ENCODE data around the gene GNG12. TPM values are rescaled to one million over a fixed set of nuclear protein-coding genes. Genes with fewer than 3 reads are reported as not detected.

The GNG12 gene
- total RNA-seq, 1 experiment from 2014 or later, result 23.7 TPM

DNA sequence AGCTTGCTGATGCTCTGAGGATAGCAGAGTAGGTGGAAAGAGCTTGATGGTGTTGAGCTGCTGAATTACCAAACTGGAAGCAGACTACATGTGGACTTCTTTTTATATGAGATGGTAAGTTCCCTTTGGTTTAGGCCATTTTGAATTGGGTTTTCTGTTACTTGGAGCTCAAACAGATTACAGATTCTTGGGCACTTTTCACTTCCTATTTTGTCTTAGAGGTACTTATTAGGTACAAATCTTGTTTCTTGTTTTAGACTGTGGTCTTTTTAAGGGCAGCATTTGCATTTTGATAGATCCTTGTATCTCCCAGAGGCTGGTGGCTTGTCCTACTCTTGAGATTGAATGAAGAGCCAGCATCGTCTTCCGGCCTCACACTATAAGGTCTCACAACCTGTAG lies 78.1 kb downstream of the GNG12 start:
- no peak for TF ChIP-seq ZNF121 (CRISPR knock-in tag; IDR thresholded peaks at IDR 0.05)
- no peak for TF ChIP-seq NR3C1 (CRISPR knock-in tag; conservative IDR thresholded peaks at IDR 0.05; ENCODE audit: low read depth)
- TF ChIP-seq, protein P1, sequence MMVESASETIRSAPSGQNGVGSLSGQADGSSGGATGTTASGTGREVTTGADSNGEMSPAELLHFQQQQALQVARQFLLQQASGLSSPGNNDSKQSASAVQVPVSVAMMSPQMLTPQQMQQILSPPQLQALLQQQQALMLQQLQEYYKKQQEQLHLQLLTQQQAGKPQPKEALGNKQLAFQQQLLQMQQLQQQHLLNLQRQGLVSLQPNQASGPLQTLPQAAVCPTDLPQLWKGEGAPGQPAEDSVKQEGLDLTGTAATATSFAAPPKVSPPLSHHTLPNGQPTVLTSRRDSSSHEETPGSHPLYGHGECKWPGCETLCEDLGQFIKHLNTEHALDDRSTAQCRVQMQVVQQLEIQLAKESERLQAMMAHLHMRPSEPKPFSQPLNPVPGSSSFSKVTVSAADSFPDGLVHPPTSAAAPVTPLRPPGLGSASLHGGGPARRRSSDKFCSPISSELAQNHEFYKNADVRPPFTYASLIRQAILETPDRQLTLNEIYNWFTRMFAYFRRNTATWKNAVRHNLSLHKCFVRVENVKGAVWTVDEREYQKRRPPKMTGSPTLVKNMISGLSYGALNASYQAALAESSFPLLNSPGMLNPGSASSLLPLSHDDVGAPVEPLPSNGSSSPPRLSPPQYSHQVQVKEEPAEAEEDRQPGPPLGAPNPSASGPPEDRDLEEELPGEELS (CRISPR knock-in tag; IDR thresholded peaks at IDR 0.05), result no peak
- TF ChIP-seq, protein P2, sequence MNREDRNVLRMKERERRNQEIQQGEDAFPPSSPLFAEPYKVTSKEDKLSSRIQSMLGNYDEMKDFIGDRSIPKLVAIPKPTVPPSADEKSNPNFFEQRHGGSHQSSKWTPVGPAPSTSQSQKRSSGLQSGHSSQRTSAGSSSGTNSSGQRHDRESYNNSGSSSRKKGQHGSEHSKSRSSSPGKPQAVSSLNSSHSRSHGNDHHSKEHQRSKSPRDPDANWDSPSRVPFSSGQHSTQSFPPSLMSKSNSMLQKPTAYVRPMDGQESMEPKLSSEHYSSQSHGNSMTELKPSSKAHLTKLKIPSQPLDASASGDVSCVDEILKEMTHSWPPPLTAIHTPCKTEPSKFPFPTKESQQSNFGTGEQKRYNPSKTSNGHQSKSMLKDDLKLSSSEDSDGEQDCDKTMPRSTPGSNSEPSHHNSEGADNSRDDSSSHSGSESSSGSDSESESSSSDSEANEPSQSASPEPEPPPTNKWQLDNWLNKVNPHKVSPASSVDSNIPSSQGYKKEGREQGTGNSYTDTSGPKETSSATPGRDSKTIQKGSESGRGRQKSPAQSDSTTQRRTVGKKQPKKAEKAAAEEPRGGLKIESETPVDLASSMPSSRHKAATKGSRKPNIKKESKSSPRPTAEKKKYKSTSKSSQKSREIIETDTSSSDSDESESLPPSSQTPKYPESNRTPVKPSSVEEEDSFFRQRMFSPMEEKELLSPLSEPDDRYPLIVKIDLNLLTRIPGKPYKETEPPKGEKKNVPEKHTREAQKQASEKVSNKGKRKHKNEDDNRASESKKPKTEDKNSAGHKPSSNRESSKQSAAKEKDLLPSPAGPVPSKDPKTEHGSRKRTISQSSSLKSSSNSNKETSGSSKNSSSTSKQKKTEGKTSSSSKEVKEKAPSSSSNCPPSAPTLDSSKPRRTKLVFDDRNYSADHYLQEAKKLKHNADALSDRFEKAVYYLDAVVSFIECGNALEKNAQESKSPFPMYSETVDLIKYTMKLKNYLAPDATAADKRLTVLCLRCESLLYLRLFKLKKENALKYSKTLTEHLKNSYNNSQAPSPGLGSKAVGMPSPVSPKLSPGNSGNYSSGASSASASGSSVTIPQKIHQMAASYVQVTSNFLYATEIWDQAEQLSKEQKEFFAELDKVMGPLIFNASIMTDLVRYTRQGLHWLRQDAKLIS (CRISPR knock-in tag; IDR thresholded peaks at IDR 0.05; ENCODE audit: borderline replicate concordance), result no peak
- TF ChIP-seq, protein P3, sequence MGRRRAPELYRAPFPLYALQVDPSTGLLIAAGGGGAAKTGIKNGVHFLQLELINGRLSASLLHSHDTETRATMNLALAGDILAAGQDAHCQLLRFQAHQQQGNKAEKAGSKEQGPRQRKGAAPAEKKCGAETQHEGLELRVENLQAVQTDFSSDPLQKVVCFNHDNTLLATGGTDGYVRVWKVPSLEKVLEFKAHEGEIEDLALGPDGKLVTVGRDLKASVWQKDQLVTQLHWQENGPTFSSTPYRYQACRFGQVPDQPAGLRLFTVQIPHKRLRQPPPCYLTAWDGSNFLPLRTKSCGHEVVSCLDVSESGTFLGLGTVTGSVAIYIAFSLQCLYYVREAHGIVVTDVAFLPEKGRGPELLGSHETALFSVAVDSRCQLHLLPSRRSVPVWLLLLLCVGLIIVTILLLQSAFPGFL (CRISPR knock-in tag; IDR thresholded peaks at IDR 0.05; ENCODE audit: borderline replicate concordance), result no peak
- TF ChIP-seq, protein P4, sequence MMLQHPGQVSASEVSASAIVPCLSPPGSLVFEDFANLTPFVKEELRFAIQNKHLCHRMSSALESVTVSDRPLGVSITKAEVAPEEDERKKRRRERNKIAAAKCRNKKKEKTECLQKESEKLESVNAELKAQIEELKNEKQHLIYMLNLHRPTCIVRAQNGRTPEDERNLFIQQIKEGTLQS (CRISPR knock-in tag; conservative IDR thresholded peaks at IDR 0.05), result no peak
- Mint-ChIP-seq H3K9me3 (no peaks in the 10 kb centered on the region), H3K36me3 (no peaks in the 10 kb centered on the region), H3K4me3 (no peak overlapping the region), H3K27ac (no peak overlapping the region), H3K4me1 (peaks cover 48% of the 10 kb centered on the region), H3K27me3 (ENCODE audit: low read depth) (no peaks in the 10 kb centered on the region)
- ATAC-seq (no peak), DNase-seq (ENCODE audit: low spot score) (no peak)
- POLR2A ChIA-PET, result interaction anchor here (0.6 kb wide), 1 partner anchor 52 kb away, joined by 3 read pairs; no protein-coding TSS in a partner anchor
- CTCF ChIA-PET, result interaction anchor here (2.3 kb wide), 1 partner anchor 11 kb away, joined by 9 read pairs; no protein-coding TSS in a partner anchor

DNA sequence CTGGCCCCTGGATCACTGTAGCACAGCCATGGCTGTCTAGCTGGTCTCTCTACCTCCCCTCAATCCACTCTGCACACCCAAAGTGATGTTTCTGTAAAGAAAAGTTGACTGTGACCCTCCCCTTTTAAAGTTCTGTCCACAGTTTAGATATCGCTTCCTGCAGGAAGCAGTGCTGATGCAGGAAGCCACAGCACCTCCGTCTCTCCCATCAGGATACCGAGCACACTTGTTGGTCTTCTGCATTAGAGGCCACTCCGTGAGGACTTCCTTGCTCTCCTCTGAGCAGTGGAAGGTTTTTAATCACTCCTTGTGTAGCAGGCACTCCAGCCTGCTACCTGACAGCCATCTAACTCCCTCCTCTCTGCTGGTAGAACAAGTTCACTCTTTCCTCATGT lies 78.7 kb downstream of the GNG12 start:
- Mint-ChIP-seq H3K27me3 (ENCODE audit: low read depth) (no peaks in the 10 kb centered on the region), H3K9me3 (no peaks in the 10 kb centered on the region), H3K4me1 (peaks cover 54% of the 10 kb centered on the region), H3K27ac (no peak overlapping the region), H3K36me3 (no peaks in the 10 kb centered on the region), H3K4me3 (no peak overlapping the region)
- ChIA-PET POLR2A (interaction anchor here (0.6 to 1.5 kb wide), 2 partner anchors 52 to 69 kb away, joined by 3 to 7 read pairs; partner anchors contain the start of gene GADD45A), CTCF (interaction anchor here (1.4 to 2.3 kb wide), 5 partner anchors 12 to 222 kb away, joined by 4 to 9 read pairs (median 6); no protein-coding TSS in a partner anchor)
- ATAC-seq, result no peak
- no peak for TF ChIP-seq CBFB (CRISPR knock-in tag; IDR thresholded peaks at IDR 0.05; ENCODE audit: low read depth)
- TF ChIP-seq, protein P3 (CRISPR knock-in tag; IDR thresholded peaks at IDR 0.05; ENCODE audit: borderline replicate concordance), result no peak
- no peak for TF ChIP-seq ZNF219 (CRISPR knock-in tag; IDR thresholded peaks at IDR 0.05; ENCODE audit: borderline replicate concordance)
- no peak for TF ChIP-seq OVOL2 (CRISPR knock-in tag; IDR thresholded peaks at IDR 0.05; ENCODE audit: borderline replicate concordance)
- no peak for TF ChIP-seq GTF2I (CRISPR knock-in tag; conservative IDR thresholded peaks at IDR 0.05)
- TF ChIP-seq, protein P5, sequence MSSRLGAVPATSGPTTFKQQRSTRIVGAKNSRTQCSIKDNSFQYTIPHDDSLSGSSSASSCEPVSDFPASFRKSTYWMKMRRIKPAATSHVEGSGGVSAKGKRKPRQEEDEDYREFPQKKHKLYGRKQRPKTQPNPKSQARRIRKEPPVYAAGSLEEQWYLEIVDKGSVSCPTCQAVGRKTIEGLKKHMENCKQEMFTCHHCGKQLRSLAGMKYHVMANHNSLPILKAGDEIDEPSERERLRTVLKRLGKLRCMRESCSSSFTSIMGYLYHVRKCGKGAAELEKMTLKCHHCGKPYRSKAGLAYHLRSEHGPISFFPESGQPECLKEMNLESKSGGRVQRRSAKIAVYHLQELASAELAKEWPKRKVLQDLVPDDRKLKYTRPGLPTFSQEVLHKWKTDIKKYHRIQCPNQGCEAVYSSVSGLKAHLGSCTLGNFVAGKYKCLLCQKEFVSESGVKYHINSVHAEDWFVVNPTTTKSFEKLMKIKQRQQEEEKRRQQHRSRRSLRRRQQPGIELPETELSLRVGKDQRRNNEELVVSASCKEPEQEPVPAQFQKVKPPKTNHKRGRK (CRISPR knock-in tag; IDR thresholded peaks at IDR 0.05; ENCODE audit: borderline replicate concordance), result no peak
- TF ChIP-seq, protein P6, sequence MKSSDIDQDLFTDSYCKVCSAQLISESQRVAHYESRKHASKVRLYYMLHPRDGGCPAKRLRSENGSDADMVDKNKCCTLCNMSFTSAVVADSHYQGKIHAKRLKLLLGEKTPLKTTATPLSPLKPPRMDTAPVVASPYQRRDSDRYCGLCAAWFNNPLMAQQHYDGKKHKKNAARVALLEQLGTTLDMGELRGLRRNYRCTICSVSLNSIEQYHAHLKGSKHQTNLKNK (CRISPR knock-in tag; IDR thresholded peaks at IDR 0.05), result no peak
- no peak for TF ChIP-seq RELA (CRISPR knock-in tag; IDR thresholded peaks at IDR 0.05; ENCODE audit: borderline replicate concordance)
- TF ChIP-seq, protein P7, sequence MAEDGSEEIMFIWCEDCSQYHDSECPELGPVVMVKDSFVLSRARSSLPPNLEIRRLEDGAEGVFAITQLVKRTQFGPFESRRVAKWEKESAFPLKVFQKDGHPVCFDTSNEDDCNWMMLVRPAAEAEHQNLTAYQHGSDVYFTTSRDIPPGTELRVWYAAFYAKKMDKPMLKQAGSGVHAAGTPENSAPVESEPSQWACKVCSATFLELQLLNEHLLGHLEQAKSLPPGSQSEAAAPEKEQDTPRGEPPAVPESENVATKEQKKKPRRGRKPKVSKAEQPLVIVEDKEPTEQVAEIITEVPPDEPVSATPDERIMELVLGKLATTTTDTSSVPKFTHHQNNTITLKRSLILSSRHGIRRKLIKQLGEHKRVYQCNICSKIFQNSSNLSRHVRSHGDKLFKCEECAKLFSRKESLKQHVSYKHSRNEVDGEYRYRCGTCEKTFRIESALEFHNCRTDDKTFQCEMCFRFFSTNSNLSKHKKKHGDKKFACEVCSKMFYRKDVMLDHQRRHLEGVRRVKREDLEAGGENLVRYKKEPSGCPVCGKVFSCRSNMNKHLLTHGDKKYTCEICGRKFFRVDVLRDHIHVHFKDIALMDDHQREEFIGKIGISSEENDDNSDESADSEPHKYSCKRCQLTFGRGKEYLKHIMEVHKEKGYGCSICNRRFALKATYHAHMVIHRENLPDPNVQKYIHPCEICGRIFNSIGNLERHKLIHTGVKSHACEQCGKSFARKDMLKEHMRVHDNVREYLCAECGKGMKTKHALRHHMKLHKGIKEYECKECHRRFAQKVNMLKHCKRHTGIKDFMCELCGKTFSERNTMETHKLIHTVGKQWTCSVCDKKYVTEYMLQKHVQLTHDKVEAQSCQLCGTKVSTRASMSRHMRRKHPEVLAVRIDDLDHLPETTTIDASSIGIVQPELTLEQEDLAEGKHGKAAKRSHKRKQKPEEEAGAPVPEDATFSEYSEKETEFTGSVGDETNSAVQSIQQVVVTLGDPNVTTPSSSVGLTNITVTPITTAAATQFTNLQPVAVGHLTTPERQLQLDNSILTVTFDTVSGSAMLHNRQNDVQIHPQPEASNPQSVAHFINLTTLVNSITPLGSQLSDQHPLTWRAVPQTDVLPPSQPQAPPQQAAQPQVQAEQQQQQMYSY (CRISPR knock-in tag; IDR thresholded peaks at IDR 0.05), result no peak
- no peak for TF ChIP-seq SOX15 (CRISPR knock-in tag; IDR thresholded peaks at IDR 0.05)
- DNase-seq (ENCODE audit: low spot score), result no peak
